Measurements from ENCODE around the gene NEMF.

GRCh38 chr14:49754570-49755097 is 98.0 kb downstream of the NEMF start:
- no peak for TF ChIP-seq POLR2AphosphoS5 (IDR thresholded peaks at IDR 0.05)
- no peak for TF ChIP-seq POLR2A (IDR thresholded peaks at IDR 0.05)
- TF ChIP-seq CTCF (IDR thresholded peaks at IDR 0.05) = no peak
- TF ChIP-seq EP300 (IDR thresholded peaks at IDR 0.05; ENCODE audit: low read depth) = no peak
